ENCODE results near the gene LSG1.

LSG1 gene

GRCh38 chr3:194682189-194682693 lies 10.2 kb upstream of the LSG1 start:
- H3K9me3 ChIP-seq (ENCODE audit: control insufficient read depth, low read length): no peaks in the 10 kb centered on the region
- H3K36me3 ChIP-seq (ENCODE audit: control insufficient read depth, insufficient read depth, low read length): no peaks in the 10 kb centered on the region
- H2AFZ ChIP-seq: peak overlapping the region; percentile 61
- no peak overlapping the region for H3K4me3 ChIP-seq (ENCODE audit: low read depth, low read length)
- no peak overlapping the region for H3K9ac ChIP-seq
- no peak overlapping the region for H3K4me2 ChIP-seq (ENCODE audit: low read length)
- H3K79me2 ChIP-seq: no peaks in the 10 kb centered on the region
- H3K27me3 ChIP-seq (ENCODE audit: control insufficient read depth, insufficient read depth, low read length): no peaks in the 10 kb centered on the region
- no peak overlapping the region for H3K27ac ChIP-seq
- peaks cover 3% of the 10 kb centered on the region for H3K4me1 ChIP-seq
- TF ChIP-seq, protein P1, sequence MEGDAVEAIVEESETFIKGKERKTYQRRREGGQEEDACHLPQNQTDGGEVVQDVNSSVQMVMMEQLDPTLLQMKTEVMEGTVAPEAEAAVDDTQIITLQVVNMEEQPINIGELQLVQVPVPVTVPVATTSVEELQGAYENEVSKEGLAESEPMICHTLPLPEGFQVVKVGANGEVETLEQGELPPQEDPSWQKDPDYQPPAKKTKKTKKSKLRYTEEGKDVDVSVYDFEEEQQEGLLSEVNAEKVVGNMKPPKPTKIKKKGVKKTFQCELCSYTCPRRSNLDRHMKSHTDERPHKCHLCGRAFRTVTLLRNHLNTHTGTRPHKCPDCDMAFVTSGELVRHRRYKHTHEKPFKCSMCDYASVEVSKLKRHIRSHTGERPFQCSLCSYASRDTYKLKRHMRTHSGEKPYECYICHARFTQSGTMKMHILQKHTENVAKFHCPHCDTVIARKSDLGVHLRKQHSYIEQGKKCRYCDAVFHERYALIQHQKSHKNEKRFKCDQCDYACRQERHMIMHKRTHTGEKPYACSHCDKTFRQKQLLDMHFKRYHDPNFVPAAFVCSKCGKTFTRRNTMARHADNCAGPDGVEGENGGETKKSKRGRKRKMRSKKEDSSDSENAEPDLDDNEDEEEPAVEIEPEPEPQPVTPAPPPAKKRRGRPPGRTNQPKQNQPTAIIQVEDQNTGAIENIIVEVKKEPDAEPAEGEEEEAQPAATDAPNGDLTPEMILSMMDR (IDR thresholded peaks at IDR 0.05): no peak

GRCh38 chr3:194680888-194681615 lies 9.1 kb upstream of the LSG1 start:
- Histone ChIP-seq H3K27ac (no peak overlapping the region), H3K27me3 (ENCODE audit: control insufficient read depth, insufficient read depth, low read length) (no peaks in the 10 kb centered on the region), H3K36me3 (ENCODE audit: control insufficient read depth, insufficient read depth, low read length) (no peaks in the 10 kb centered on the region), H3K9me3 (ENCODE audit: control insufficient read depth, low read length) (no peaks in the 10 kb centered on the region), H2AFZ (no peak overlapping the region), H3K4me2 (ENCODE audit: low read length) (no peak overlapping the region), H3K79me2 (no peaks in the 10 kb centered on the region), H3K4me1 (peaks cover 3% of the 10 kb centered on the region), H3K9ac (no peak overlapping the region), H3K4me3 (ENCODE audit: low read depth, low read length) (no peak overlapping the region)
- TF ChIP-seq, protein P1 (IDR thresholded peaks at IDR 0.05): no peak

GRCh38 chr3:194676471-194676870 lies 4.5 kb upstream of the LSG1 start:
- H3K4me3 ChIP-seq (ENCODE audit: low read depth, low read length): no peak overlapping the region
- peaks cover 3% of the 10 kb centered on the region for H3K79me2 ChIP-seq
- H3K4me2 ChIP-seq (ENCODE audit: low read length): no peak overlapping the region
- H3K36me3 ChIP-seq (ENCODE audit: control insufficient read depth, insufficient read depth, low read length): no peaks in the 10 kb centered on the region
- no peaks in the 10 kb centered on the region for H3K9me3 ChIP-seq (ENCODE audit: control insufficient read depth, low read length)
- no peaks in the 10 kb centered on the region for H3K4me1 ChIP-seq
- no peak overlapping the region for H3K9ac ChIP-seq
- no peak overlapping the region for H2AFZ ChIP-seq
- no peak overlapping the region for H3K27ac ChIP-seq
- TF ChIP-seq, protein P1 (IDR thresholded peaks at IDR 0.05): no peak
- H3K27me3 ChIP-seq (ENCODE audit: control insufficient read depth, insufficient read depth, low read length): no peaks in the 10 kb centered on the region

DNA sequence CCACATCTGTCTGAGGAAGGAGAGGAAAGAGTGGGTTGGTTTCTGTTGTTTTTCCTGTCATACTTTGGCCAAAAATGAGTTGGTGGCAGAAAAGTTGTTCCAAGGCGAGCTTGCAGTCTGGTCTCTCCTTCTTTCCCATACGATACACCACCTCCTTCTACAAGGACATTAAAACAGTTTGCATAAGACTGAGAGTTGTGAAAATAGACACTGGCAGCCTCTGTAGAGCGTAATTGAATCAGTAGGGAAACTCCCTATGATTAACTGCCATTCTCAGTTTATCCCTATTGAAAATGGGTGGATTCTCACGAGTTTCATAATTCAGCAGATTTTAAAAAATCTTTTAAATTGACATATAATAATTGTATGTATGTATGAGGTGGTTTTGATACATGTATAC lies 3.7 kb upstream of the LSG1 start:
- Histone ChIP-seq H3K9me3 (ENCODE audit: control insufficient read depth, low read length) (no peaks in the 10 kb centered on the region), H3K36me3 (ENCODE audit: control insufficient read depth, insufficient read depth, low read length) (no peaks in the 10 kb centered on the region), H3K79me2 (peaks cover 11% of the 10 kb centered on the region), H3K27ac (no peak overlapping the region), H3K4me2 (ENCODE audit: low read length) (no peak overlapping the region), H2AFZ (peak overlapping the region; percentile 15), H3K27me3 (ENCODE audit: control insufficient read depth, insufficient read depth, low read length) (no peaks in the 10 kb centered on the region), H3K4me1 (peaks cover 7% of the 10 kb centered on the region), H3K9ac (no peak overlapping the region), H3K4me3 (ENCODE audit: low read depth, low read length) (no peak overlapping the region)
- TF ChIP-seq, protein P1 (IDR thresholded peaks at IDR 0.05): no peak
